DMS79 (cell line): ENCODE results near the gene IL3.

Experiments
- DNase-seq: peaks from one replicate; lab custom pipeline; 2025; lab: John Stamatoyannopoulos, UW

Gene IL3, protein sequence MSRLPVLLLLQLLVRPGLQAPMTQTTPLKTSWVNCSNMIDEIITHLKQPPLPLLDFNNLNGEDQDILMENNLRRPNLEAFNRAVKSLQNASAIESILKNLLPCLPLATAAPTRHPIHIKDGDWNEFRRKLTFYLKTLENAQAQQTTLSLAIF

DNA sequence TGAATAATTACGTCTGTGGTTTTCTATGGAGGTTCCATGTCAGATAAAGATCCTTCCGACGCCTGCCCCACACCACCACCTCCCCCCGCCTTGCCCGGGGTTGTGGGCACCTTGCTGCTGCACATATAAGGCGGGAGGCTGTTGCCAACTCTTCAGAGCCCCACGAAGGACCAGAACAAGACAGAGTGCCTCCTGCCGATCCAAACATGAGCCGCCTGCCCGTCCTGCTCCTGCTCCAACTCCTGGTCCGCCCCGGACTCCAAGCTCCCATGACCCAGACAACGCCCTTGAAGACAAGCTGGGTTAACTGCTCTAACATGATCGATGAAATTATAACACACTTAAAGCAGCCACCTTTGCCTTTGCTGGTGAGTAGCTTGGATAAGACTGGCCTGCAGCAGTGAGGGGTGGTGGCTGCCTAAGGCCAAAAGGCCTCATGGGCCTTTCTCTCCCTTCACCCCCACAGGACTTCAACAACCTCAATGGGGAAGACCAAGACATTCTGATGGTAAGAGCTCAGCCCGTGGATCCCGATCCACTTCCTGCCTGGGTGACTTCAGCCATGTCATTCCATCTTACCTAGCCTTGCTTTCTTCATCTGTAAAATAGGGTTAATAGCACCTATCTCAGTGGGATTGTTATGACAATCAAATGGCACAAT, at the start of gene IL3:
IL3 (plus strand) TSS at position 155 of the 661 bp plus-strand sequence; CDS start at position 207, 52 bp downstream.
- DNase-seq: no peak

DNA sequence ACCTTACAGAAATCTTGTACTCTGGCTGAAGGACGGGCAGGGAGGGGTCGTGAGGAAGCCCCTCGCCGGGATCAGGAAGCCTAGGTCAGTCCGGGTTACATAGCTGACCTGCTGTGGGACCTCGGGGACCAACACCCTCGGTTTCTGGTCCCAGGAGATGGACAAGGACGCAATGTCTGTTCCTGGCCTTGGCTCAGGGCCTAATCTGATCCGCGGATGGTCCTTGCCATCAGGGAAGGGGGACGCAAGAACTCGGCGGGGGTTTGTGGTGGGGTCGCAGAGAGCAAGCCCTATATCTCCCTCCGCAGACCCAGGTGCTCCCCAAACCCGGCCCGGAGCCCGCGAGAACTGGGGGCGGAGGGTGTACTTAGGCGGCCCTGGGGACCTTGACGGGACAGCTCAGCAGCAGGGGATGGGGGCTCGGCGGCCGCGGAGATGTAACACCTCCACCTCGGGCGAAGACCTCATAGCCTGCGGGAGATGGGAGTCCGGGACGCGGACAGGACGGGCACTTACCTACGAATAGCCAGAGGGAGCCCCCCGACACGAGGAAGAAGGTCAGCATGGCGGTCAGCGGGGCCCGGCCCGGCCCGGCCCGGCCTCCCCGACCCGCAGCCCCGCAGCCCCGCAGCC, 49.4 kb upstream of the IL3 start:
- DNase-seq: no peak

DNA sequence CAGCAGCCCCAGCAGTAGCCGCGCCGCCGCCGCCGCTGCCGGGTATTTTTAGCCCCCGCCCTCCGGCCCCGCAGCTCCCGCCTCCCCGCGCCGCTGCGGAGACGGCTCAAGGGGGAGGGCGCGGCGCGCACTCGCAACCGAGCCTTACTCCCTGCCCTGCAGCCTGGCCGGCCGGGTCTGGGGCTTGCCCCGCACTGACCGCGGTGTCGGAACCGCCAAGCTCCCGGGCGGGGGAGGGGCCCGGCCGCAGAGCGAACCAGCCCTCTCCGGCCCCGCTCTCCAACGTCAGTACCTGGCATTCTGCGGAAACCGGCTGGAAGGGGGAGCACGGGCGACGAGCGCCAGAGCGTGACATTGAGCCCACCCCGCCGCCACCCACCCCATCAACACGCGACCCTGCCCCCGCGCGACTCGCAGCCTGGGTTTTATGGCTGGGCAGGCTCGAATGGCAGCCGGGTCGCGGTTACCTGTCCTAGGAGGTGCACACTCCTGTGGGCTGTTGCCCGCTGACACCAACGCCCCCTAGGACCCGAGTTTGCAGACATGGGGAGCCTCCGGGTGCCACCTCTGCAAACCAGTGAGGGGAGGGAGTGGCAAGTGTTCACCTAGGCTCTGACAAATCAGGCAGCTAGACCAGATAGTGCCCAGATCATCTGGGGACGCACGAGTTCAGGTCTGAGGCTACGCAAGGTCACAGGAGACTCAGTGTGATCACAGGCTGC, 48.7 kb upstream of the IL3 start, which contains the start of gene ACSL6:
ACSL6 (minus strand) TSS at position 37 of the 722 bp plus-strand sequence. CDS start 105 bp downstream, outside the sequence.
- DNase-seq: no peak

DNA sequence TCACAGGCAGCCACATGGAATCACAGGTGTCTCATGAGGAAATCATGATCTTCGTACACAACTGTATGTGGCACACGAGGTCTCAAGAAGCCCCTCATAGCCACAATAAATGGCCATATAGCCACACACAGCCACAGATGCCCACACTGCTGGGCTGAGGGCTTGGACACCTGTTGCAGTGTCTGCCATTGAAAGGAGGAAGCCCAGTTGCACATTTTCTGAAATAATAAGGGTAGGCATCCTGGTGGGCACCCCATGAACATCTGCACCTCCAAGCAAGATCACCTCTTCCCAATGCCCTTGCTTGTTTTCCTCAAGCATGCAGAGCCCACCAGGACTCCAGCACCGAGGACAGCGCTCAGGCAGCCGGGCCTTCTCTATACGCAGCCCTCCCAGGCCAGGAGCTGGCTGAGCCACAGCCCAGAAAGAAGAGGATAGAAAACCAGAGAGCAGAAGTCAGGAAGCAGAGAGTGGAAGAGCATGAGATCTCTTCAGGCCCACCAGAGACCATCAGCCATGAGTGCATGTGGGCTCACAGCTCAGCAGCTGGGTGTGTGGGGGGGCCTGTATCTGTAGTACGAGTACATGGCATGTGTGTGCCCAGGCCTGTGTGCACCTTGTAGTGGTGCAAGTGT, 48.0 kb upstream of the IL3 start:
- no peak for DNase-seq

DNA sequence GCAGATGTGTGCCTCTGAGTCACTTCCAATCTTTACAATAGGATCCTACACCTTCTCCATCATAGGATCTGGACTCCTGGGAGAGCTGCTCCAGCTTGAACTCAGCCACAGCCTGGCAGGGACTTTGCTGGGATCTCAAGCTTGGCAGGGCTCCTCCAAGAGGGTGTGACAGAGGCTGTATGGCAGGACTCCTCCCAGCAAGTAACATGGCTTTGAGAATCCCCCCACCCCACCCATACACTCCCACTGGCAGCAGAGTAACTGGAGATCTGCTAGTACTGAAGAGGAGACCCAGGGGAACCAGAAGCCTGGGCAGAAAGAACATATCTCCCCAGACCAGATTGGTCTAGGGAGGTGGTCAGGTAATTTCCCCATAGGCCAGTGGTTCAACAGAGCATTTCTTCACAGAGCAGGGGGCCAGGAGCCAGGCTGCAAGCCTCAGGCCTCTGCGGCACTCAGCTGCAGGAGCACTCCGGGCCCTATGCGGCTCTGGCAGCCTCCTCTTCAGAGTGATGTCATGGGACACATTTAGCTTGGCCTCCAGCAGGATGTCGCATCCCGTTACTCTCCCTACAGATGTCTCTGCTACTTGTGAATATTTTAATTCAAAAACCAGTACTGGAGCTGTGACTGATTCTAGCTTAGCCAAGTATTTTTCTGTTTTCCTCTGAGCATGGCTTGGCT, 47.3 kb upstream of the IL3 start:
- DNase-seq: no peak

DNA sequence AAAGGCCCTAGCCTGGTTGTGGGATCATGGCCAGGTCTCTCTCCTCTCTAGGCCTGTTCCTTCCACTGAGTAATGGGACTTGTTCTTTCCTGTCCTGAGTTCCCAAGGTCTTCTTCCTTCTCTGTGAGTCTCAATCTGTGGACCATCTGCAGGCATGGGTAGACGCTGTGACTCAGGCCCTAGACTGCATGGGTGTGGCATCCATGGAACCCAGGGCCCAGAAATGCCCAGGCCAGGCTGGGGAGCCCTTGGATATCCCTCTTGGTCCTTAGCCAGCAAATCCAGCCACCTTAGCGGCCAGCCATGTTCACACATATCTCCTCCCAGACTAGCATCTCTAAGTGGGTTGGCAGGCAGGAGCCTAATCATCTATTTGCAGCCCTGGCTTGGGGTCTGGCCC, 46.7 kb upstream of the IL3 start:
- no peak for DNase-seq

DNA sequence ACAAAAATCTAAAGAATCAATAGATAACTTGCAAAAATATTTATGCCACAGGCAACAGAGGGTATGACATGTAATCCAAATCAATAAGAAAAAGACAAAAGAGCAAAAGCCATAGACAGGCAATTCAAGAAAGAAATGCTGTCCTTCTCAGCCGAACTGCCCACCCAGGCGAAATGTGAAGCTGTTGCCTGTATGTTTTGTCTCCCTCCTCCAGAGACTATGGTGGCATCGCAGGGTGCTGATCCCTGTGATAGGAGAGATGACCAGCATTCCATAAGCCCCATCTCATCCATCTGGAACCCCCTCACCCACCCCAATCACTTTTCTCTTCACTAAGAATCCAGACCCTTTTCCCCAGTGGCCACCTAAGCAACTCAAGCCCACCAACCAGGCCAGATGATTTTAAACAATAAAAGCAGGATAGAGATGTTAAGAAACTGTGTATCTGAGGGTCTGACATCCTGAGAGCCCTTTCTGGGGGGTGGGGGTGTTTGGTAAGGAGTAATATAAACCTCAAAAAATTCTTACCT, 43.7 kb upstream of the IL3 start:
- no peak for DNase-seq

DNA sequence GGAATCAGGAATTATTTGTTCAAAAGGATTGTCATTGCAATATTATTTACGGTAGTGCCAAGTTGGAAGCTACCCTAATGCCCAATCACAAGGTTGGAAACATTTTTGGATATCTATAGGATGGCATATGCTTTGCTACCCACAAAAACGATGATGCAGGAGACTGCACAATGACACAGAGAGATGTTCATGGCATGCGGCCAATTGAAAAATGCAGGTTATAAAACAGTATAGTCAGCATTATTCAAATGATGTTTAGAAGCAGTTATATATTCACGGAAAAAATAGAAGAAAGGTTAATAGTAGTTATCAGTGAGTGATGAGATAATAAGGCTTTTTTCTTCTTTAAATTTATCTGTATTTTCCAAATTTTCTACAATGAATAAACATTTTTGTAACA, 43.1 kb upstream of the IL3 start:
- DNase-seq: no peak

DNA sequence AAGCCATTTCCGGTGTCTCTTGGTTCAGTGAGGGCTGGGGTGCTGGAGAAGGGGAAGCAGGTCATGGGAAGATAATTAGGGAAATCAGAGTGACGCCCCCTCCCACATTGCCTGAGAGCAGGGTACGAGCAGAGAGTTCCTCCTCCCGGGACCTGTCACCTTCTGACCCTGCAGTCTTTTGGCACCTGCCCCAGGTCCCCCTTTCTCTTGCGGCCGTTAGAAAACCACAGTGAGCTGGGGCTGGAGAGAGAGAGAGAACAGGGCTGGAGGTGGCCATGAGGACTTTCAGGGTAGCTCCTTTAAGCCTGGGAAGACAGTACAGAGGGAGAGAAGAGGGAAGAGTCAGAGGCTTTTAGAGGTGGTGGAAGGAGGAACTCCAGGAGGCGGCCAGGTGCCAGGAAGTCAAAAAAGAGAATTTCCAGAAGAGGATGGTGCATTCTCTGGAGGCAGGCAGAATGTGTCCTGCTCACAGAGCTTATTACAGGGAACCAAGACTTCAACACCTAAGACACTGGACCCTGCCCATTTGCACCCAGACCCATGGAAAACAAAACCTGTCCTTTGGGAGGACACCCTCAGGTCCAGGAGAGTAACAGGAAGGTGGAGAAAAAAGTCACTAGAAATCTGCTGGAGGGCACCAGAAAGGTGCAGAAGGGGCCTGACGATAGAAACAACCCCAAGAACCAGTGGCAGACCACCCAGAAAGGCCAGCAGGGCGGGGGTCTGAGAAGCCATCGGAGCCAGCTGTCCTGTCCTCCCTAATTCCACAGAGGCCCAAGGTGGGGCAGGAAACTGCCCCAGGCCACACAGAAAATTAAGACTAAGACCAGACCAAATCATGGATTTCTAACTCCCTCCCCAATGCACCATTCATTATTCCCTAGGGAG, 42.5 kb upstream of the IL3 start:
- no peak for DNase-seq

DNA sequence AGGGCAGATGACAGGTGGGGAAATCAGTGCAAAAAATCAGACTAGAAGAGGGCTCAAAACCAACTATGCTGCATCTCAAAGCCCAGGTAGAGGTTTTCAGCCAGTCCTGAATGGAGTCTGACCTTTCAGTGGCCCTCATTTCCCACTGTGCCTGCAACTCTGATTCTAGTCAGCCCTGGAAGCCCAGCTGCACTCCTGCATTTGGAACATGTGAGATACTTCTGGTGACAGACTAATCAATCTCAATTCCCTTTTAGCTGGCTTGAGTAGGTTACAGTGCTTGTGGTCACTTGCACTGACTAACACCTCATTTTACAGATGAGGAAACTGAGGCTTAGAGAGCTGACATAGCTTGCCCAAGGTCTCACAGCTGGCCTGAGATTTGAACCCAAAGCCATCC, 41.1 kb upstream of the IL3 start:
- DNase-seq: no peak

DNA sequence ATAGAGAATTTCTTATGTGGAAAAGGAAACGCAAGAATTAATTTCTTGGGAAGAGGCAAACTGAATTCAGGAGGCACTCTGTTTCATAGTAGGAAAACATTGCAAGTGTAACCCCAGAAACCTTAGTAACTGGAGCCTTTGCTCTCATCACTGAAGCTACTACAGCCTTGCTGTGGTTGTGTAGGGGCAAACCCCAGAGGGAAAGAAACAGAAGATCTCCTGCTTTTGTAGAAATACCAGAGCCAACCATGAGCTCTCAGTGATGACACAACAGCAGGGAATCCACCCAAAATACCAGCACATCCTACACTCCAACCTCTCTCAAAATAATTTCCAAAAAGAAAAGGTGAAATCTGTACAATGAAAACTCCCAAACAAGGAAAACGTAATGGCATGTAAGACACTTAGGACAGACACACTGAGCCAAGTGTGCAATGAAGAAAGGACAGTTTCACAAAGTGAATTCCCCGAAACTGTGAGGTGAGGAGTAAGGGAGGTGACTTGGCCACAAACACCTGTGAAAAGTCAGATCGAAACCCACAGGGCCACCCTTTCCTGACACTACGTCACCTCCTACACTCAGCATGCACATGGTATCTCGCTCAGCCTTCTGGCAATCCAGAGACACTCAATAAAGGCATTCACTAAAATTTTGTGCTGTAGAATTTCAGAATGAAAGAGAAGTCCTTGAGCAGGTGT, 40.4 kb upstream of the IL3 start:
- DNase-seq: no peak

DNA sequence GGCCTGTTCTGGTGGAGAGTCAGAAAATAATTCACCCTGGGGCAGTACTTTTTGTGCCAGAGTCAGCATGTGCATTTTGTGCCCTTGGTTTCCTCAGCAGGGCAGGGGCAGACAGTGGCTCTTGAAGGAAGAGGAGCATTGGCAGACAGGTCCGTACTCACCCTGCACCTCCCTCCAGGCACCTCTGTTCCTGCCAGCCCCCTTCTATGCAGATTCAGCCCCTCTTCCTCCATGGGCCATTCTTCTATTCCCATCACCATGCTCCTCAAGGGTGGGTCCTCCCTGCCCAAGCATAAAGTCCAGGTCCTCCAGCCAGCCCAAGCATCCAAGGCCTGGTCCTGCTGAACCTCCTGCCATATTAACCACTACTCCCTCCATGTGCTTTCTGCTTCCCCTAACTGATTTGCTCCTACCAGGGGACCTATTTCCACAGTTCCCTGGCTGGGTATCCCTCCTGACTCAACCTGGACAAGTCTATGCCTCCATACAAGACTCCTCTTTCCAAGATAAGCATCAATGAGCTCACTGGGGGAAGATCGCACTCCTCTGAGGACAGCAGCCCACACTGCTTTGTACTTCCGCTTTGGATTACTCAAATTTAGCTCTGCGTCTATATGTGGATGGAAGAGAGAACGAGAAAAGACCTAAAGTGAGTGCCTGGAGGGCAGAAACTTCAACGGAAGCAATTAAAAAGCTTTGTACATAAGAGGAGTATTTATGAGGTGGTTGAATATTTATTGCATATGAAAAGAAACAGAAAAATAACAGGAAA, 39.7 kb upstream of the IL3 start:
- no peak for DNase-seq

DNA sequence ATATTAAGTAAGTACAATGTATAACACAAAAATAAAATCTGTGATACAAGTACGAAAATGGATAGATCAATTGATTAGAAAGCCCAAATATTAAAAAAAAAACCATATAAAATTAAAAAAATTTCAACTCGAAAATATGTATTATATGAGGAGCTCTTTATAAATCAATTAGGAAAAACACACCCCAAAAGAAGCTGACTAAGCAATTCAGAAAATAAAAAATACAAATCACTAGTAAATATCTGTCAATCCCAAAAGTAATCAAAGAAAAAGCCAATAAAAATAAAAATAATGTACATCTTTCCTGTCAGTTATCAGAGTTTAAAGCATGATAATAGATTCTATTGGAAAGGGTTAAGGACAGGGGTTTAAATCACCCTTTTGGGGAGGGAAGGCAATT, 38.8 kb upstream of the IL3 start:
- DNase-seq: no peak

DNA sequence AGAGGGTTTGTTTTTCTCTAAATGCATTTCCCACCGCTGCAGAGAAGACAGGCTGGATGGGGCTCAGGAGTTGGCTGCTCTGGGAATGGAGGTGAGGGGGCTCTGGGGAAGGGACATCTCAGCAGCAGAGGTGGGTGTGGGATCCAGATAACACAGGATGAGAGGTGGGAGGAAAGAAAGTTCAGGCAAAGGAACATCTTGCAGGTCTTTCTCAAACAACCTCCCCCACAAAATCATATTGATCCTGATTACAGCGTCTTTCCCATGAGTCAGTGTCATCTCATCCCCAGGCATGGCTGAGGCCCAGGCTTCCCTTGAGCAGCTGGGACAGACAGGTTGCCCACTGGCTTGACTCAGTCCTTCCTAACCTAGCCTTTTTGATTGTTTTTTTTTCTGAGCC, 37.7 kb upstream of the IL3 start:
- DNase-seq: no peak

DNA sequence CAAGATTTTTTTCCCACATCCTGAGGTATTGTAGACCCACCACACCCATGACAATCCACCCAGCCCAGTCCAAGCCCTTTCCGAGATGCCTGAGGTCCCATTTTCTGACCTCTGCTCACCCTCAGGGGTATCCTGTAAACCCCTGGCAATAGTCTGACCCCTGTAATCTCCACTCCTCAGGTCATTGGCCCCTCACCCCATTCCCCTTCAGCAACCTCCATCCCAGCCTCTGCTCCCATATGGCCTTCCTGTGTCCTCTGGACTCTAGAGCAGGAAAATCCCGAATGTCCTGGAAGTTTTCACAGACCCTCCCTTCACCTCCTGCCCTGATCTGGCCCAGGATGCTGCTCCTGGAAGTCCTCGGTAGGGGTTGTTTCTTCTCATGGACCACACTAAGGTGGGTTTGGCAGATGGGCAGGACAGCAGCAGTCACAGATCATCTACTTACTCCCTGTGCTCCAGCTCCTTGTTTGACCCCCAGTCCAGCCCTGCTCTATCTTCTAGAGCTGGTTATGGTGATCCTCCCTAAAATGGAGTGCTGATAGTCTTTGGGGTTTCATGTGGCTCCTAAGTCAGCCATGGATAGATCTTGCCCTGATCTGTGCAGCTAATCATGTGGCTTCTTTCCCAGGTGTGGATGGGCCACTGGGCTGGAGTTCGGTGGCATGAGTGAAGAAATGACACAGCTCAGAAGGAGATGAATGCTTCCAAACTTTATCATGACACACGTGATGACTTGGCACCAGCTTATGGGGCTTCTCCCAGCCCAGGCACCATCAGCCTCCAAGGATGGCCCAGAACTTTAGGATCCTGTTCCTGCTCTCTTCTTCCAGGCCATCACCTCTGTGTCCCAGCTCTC, 37.0 kb upstream of the IL3 start:
- no peak for DNase-seq

DNA sequence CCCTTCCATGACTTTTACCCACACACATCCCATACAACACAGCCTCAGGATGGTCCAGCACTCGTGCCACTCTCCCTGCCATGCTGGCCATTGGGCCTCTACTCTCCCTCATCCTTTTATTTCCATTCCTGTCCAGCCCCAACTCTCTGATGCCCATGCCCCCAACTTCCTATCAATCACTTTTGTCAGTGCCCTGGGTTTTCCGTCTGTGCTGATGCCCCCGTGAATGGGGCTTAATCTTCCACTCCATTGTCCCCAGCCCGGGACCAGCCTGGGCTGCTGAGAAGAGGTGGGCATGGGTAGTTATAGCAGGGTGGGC, 36.4 kb upstream of the IL3 start:
- DNase-seq: no peak

DNA sequence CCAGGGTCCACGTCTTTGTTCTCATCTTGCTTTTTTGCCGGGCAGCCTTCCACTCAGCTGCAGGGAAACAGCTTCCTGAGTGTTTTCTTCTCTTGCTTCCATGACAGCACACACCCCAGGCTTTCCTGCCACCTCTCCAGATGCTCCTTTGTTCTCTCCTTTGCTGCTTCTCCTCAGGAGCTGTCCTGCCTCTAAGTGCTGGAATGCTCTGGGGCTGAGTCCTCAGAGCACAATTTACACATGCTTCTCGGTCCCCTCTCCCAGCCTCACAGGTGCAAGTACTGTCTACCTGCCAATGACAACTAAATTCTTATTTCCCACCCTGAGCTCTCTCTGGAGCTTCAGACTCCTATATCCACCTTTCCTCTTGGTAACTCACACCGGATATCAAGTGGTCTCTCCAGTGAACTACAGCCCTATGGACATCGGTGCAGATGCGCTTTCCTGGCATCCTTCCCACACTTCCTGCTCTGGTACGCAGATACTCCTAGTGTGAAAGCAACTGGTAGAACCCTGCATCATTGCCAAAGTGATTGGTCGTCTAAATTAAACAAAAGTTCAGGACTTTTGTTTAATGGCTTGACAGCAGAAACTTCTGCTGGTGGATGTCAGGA, 35.6 kb upstream of the IL3 start:
- DNase-seq: no peak

DNA sequence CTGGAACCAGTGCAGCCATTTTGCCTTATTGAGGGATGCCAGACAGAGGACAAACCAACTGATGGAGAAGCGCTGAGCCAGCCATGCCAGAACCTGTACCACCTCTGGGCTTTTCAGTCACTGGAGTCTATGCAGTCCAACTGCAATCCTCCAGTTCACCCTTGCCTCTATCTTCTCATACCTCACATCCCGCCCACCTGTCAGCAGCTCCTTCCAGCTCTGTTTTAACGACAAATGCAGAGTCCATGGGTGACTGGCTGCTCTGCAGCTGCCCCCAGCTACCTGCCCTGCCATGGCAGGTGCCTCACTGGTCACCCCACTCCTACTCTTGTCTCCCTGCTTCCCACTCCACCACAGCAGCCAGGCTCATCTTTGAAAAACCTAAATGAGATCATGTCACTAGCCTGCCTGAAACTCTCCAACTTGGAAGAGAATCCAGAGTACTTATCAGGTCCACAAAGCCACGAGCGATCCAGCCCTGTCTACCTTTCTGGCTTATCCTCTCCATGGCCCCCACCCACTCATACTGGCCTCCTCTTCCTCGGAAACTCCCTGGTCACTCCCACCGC, 35.0 kb upstream of the IL3 start:
- DNase-seq: no peak
